HepG2 (cell line): Measurements from ENCODE around the gene INAFM2. TPM values are rescaled to one million over a fixed set of nuclear protein-coding genes. Genes with fewer than 3 reads are reported as not detected.

Experiments
- CREB3 ChIP-seq: sonication (generic); formaldehyde crosslinking; IDR thresholded peaks from 2 replicates; pipeline ENCODE4 v1.5.0; 2020; ENCODE audit warnings: missing genetic modification reagents
- ELK4 ChIP-seq: sonication (generic); formaldehyde crosslinking; IDR thresholded peaks from 2 replicates; pipeline ENCODE4 v1.9.0; 2021; ENCODE audit warnings: missing genetic modification reagents, borderline replicate concordance
- FOSL1 ChIP-seq: sonication (generic); formaldehyde crosslinking; IDR thresholded peaks from 2 replicates; pipeline ENCODE4 v1.9.0; 2021; ENCODE audit warnings: missing genetic modification reagents, borderline replicate concordance
- GLMP ChIP-seq: sonication (generic); formaldehyde crosslinking; IDR thresholded peaks from 2 replicates; pipeline ENCODE4 v1.9.0; 2021; ENCODE audit warnings: missing genetic modification reagents, mild to moderate bottlenecking, borderline replicate concordance
- IRF2 ChIP-seq: IDR thresholded peaks from 2 replicates; pipeline ENCODE4 v1.6.1; 2018; ENCODE audit warnings: missing genetic modification reagents, missing compliant biosample characterization
- NRL ChIP-seq: sonication (generic); formaldehyde crosslinking; IDR thresholded peaks from 2 replicates; pipeline ENCODE4 v1.5.0; 2020; ENCODE audit warnings: missing genetic modification reagents, mild to moderate bottlenecking, moderate library complexity, borderline replicate concordance
- PAWR ChIP-seq: sonication (generic); formaldehyde crosslinking; IDR thresholded peaks from 2 replicates; pipeline ENCODE4 v1.4.0; 2020; ENCODE audit warnings: missing genetic modification reagents, mild to moderate bottlenecking, borderline replicate concordance
- RBFOX2 ChIP-seq: fragments of 200-400 bp; formaldehyde crosslinking; IDR thresholded peaks from 2 replicates; pipeline ENCODE4 v1.6.1; 2017; ENCODE audit warnings: low read depth, mild to moderate bottlenecking, low read length
- RBM22 ChIP-seq: fragments of 200-400 bp; formaldehyde crosslinking; optimal IDR thresholded peaks from 2 replicates; pipeline ENCODE3; 2017; ENCODE audit warnings: mild to moderate bottlenecking, low read length, moderate library complexity
- SNRNP70 ChIP-seq: fragments of 200-400 bp; formaldehyde crosslinking; IDR thresholded peaks from 2 replicates; pipeline ENCODE4 v1.6.1; 2017; ENCODE audit warnings: mild to moderate bottlenecking, low read depth, low read length, moderate library complexity
- USF2 ChIP-seq, 2 experiments: sonication (generic) in 1 of 2; formaldehyde crosslinking in 1 of 2; IDR thresholded peaks; 2 replicates each; pipeline versions ENCODE4 v1.5.1 to v1.6.1; 2011 to 2020; ENCODE audit warnings: borderline replicate concordance in 1 of 2, low read depth in 1 of 2, low read length in 1 of 2, mild to moderate bottlenecking in 1 of 2, missing genetic modification reagents in 1 of 2, moderate library complexity in 1 of 2
- ZBTB1 ChIP-seq: sonication (generic); formaldehyde crosslinking; IDR thresholded peaks from 2 replicates; pipeline ENCODE4 v1.4.0; 2020; ENCODE audit warnings: missing genetic modification reagents, borderline replicate concordance
- ZNF225 ChIP-seq: sonication (generic); formaldehyde crosslinking; IDR thresholded peaks from 2 replicates; pipeline ENCODE4 v1.4.0; 2020; ENCODE audit warnings: mild to moderate bottlenecking, missing genetic modification reagents
- ZNF263 ChIP-seq: sonication (generic); formaldehyde crosslinking; IDR thresholded peaks from 2 replicates; pipeline ENCODE4 v1.4.0; 2020; ENCODE audit warnings: missing genetic modification reagents
- ZNF674 ChIP-seq: sonication (generic); formaldehyde crosslinking; IDR thresholded peaks from 2 replicates; pipeline ENCODE4 v1.5.0; 2020; ENCODE audit warnings: low read depth, mild to moderate bottlenecking, missing genetic modification reagents
- ZNF747 ChIP-seq: sonication (generic); formaldehyde crosslinking; IDR thresholded peaks from 2 replicates; pipeline ENCODE4 v1.8.1; 2023; ENCODE audit warnings: missing genetic modification reagents, mild to moderate bottlenecking, borderline replicate concordance
- polyA plus RNA-seq, 8 experiments: library from polyadenylated mRNA; depleted of rRNA in 3 of 8; stranded (reverse) in 7 of 8; unstranded in 1 of 8; fragments of >200 nt; fragmentation: Illumina TruSeq in 4 of 8; extraction: Trizol in 4 of 8; gene quantifications; 2 replicates each; pipeline versions ENCODE4 v1.2.1 to v1.2.3, GENCODE V29; 2011 to 2016; ENCODE audit warnings: low read depth in 4 of 8, missing spikeins in 1 of 8, mixed read lengths in 1 of 8; ENCODE audit not compliant: insufficient read depth in 1 of 8
- total RNA-seq, 5 experiments: library from RNA; depleted of rRNA; stranded (reverse); fragments of >200 nt; fragmentation: Illumina TruSeq; extraction: Trizol; gene quantifications; 2 replicates each; pipeline ENCODE4 v1.2.3, GENCODE V29; 2016; ENCODE audit warnings: low read depth in 1 of 5
- TF ChIP-seq, protein P1 (sequence below): IDR thresholded peaks from 2 replicates; pipeline ENCODE4 v1.6.1; 2016; ENCODE audit warnings: low read depth, control low read depth
- TF ChIP-seq, protein P2 (sequence below): sonication (generic); formaldehyde crosslinking; IDR thresholded peaks from 2 replicates; pipeline ENCODE4 v1.4.0; 2020; ENCODE audit warnings: mild to moderate bottlenecking, low read depth, missing genetic modification reagents

INAFM2 gene
- total and polyA plus RNA-seq, 2 of the 13 experiments (the other 11 are each of a cell fraction or from before 2014, with no cell fraction given): 5.5 to 6.5 TPM

- TF ChIP-seq, protein P1, sequence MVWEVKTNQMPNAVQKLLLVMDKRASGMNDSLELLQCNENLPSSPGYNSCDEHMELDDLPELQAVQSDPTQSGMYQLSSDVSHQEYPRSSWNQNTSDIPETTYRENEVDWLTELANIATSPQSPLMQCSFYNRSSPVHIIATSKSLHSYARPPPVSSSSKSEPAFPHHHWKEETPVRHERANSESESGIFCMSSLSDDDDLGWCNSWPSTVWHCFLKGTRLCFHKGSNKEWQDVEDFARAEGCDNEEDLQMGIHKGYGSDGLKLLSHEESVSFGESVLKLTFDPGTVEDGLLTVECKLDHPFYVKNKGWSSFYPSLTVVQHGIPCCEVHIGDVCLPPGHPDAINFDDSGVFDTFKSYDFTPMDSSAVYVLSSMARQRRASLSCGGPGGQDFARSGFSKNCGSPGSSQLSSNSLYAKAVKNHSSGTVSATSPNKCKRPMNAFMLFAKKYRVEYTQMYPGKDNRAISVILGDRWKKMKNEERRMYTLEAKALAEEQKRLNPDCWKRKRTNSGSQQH (CRISPR knock-in tag): peak; percentile 76; the same call in 1 of the 2 replicates
- TF ChIP-seq ELK4 (CRISPR knock-in tag): no peak
- no peak for TF ChIP-seq ZBTB1 (CRISPR knock-in tag)
- TF ChIP-seq NRL (CRISPR knock-in tag): peak; percentile 32; the same call in 1 of the 2 replicates
- TF ChIP-seq FOSL1 (CRISPR knock-in tag): no peak
- TF ChIP-seq IRF2 (CRISPR knock-in tag): no peak
- TF ChIP-seq, protein P2, sequence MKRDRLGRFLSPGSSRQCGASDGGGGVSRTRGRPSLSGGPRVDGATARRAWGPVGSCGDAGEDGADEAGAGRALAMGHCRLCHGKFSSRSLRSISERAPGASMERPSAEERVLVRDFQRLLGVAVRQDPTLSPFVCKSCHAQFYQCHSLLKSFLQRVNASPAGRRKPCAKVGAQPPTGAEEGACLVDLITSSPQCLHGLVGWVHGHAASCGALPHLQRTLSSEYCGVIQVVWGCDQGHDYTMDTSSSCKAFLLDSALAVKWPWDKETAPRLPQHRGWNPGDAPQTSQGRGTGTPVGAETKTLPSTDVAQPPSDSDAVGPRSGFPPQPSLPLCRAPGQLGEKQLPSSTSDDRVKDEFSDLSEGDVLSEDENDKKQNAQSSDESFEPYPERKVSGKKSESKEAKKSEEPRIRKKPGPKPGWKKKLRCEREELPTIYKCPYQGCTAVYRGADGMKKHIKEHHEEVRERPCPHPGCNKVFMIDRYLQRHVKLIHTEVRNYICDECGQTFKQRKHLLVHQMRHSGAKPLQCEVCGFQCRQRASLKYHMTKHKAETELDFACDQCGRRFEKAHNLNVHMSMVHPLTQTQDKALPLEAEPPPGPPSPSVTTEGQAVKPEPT (CRISPR knock-in tag): no peak
- TF ChIP-seq ZNF225 (CRISPR knock-in tag): peak; percentile 54; the same call in 1 of the 2 replicates
- 0 out of 2 replicates have a peak, but pooled peaks have one; percentile 60 for TF ChIP-seq ZNF747
- no peak for TF ChIP-seq SNRNP70
- no peak for TF ChIP-seq PAWR
- 0 out of 2 replicates have a peak, but pooled peaks have one; percentile 21 for TF ChIP-seq RBFOX2
- no peak for TF ChIP-seq GLMP (CRISPR knock-in tag)
- no peak for TF ChIP-seq USF2 (IDR thresholded peaks at IDR 0.05; ENCODE audit: low read depth, low read length)
- TF ChIP-seq USF2 (CRISPR knock-in tag; IDR thresholded peaks at IDR 0.05; ENCODE audit: borderline replicate concordance): no peak
- no peak for TF ChIP-seq RBM22
- no peak for TF ChIP-seq ZNF674 (CRISPR knock-in tag)
- no peak; the same call in 1 of the 2 replicates for TF ChIP-seq ZNF263 (CRISPR knock-in tag)
- peak; percentile 48; the same call in 1 of the 2 replicates for TF ChIP-seq CREB3
Observed at GRCh38 chr15:40357723-40358470, 34.4 kb downstream of the INAFM2 start, which contains the start of gene DISP2 (continued).
